22Rv1 (cell line): ENCODE measurements around the gene NUP210.

Experiments used
- H3K27ac ChIP-seq: fragments of 450-650 bp; 2 replicates; pipeline ENCODE4 v1.5.1; 2017
- ZFX ChIP-seq: fragments of 450-650 bp; IDR thresholded peaks from 2 replicates; pipeline ENCODE4 v1.6.1; 2017; ENCODE audit warnings: antibody characterized with exemption, borderline replicate concordance
- TF ChIP-seq, protein P1 (sequence below): fragments of 450-650 bp; IDR thresholded peaks from 2 replicates; pipeline ENCODE4 v1.5.1; 2017; ENCODE audit warnings: mild to moderate bottlenecking

The NUP210 gene

GRCh38 chr3:13461169-13462124 is 41.3 kb upstream of the NUP210 start:
- no peak for TF ChIP-seq ZFX
- TF ChIP-seq, protein P1, sequence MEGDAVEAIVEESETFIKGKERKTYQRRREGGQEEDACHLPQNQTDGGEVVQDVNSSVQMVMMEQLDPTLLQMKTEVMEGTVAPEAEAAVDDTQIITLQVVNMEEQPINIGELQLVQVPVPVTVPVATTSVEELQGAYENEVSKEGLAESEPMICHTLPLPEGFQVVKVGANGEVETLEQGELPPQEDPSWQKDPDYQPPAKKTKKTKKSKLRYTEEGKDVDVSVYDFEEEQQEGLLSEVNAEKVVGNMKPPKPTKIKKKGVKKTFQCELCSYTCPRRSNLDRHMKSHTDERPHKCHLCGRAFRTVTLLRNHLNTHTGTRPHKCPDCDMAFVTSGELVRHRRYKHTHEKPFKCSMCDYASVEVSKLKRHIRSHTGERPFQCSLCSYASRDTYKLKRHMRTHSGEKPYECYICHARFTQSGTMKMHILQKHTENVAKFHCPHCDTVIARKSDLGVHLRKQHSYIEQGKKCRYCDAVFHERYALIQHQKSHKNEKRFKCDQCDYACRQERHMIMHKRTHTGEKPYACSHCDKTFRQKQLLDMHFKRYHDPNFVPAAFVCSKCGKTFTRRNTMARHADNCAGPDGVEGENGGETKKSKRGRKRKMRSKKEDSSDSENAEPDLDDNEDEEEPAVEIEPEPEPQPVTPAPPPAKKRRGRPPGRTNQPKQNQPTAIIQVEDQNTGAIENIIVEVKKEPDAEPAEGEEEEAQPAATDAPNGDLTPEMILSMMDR = peak; percentile 82
- H3K27ac ChIP-seq = no peak overlapping the region

DNA sequence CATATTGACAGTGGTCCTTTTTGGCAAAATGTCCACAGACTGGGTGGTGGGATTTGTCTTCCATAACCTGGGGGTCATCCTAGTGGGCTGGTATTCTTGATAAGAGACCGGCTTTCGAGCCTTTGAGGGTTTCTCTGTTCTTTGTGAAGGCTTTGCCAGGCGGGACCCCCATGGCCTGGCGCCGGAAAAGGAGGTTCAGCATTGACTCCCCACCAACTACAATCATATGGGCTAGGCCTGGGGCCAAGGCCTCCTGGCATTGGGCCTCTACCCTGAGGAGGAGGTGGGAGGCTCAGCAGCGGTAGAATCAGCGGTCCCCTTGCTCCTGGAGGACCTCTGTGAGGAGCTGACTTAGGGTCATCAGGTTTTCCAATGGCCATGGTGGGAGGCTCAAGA is 40.2 kb upstream of the NUP210 start:
- TF ChIP-seq, protein P1 = no peak
- no peak for TF ChIP-seq ZFX
- no peak overlapping the region for H3K27ac ChIP-seq

GRCh38 chr3:13459605-13460340 is 39.7 kb upstream of the NUP210 start:
- TF ChIP-seq, protein P1 = no peak
- TF ChIP-seq ZFX = no peak
- no peak overlapping the region for H3K27ac ChIP-seq

GRCh38 chr3:13457593-13457992 is 37.5 kb upstream of the NUP210 start:
- no peak overlapping the region for H3K27ac ChIP-seq
- no peak for TF ChIP-seq ZFX
- TF ChIP-seq, protein P1 = no peak

GRCh38 chr3:13455644-13456043 is 35.5 kb upstream of the NUP210 start:
- TF ChIP-seq ZFX = no peak
- TF ChIP-seq, protein P1 = no peak
- H3K27ac ChIP-seq = no peak overlapping the region

GRCh38 chr3:13452490-13453335 is 32.6 kb upstream of the NUP210 start:
- H3K27ac ChIP-seq = peak overlapping the region; percentile 85

More at GRCh38 chr3:13452490-13453335, 32.6 kb upstream of the NUP210 start:
- TF ChIP-seq, protein P1 = peak; percentile 82
- no peak for TF ChIP-seq ZFX
